ENCODE measurements around the gene ABCB10.

- TF ChIP-seq SP1 (IDR thresholded peaks at IDR 0.05) (no peak), CTBP1 (IDR thresholded peaks at IDR 0.05; ENCODE audit: borderline replicate concordance) (no peak), ZNF384 (IDR thresholded peaks at IDR 0.05) (no peak), ELF4 (IDR thresholded peaks at IDR 0.05) (no peak), FOXM1 (IDR thresholded peaks at IDR 0.05; ENCODE audit: borderline replicate concordance) (no peak), TARDBP (IDR thresholded peaks at IDR 0.05) (no peak), PKNOX1 (IDR thresholded peaks at IDR 0.05) (no peak), SUZ12 (IDR thresholded peaks at IDR 0.05) (no peak), LEF1 (IDR thresholded peaks at IDR 0.05; ENCODE audit: borderline replicate concordance) (no peak), ARNT (IDR thresholded peaks at IDR 0.05) (no peak), L3MBTL2 (conservative IDR thresholded peaks at IDR 0.05) (no peak), FOXA1 (IDR thresholded peaks at IDR 0.05) (no peak), FOXK2 (IDR thresholded peaks at IDR 0.05) (no peak)
Measured at GRCh38 chr1:229578168-229579058, 19.9 kb upstream of the ABCB10 start.
